ENCODE data around the gene ABCD1. TPM values are rescaled to one million over a fixed set of nuclear protein-coding genes. Genes with fewer than 3 reads are reported as not detected.

Gene ABCD1
- total RNA-seq, 2 donors from 2014 or later, result 9.7 to 97.8 TPM

DNA sequence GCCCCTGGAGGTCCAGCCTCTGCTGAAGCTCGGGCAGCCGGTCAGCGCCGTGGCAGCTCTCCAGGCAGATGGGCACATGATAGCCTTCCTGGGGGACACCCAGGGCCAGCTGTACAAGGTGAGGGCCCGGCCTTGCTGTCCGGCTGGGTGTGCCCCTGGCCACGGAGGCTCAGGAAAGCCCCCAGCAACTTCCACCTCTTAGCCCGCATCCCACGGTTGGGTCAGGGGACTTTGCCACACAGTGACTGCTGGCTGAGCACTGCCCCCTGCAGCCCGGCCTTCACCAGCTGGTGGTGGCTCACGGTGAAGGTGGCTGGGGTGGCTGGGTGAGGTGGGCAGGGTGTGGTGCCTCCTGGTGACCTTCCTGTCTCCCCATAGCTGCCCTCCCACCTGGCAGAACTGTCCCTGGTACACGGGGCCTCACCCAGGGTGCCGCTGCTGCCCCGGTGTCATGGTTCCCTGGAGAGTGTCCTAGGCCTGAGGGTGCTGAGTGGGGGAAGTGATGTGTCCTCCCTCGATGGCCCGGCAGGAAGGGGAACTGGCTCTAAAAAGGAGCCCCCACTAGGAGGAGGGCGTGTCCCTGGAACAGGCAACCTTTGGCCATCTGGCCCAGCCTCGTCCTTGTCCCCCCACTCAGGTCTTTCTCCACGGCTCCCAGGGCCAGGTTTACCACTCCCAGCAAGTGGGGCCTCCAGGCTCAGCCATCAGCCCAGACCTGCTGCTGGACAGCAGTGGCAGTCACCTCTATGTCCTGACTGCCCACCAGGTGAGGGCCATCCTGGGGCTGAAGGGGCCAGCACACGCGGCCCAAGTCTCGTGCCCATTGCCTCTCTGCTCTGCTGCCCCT lies 43.9 kb downstream of the ABCD1 start:
- 79% methylated on average over 10 of the region's 22 CpGs for WGBS
- H3K9me3 ChIP-seq, result no peaks in the 10 kb centered on the region
- no peaks in the 10 kb centered on the region for H3K4me1 ChIP-seq (replicated peaks)
- H3K27me3 ChIP-seq (replicated peaks; ENCODE audit: insufficient read depth), result no peaks in the 10 kb centered on the region
- no peak overlapping the region for H3K27ac ChIP-seq
- DNase-seq (ENCODE audit: low spot score), result no peak
- no peak overlapping the region for H3K4me3 ChIP-seq
- intact Hi-C loops (cut with DNase I), result no loop called here
- no peak for TF ChIP-seq POLR2AphosphoS5 (IDR thresholded peaks at IDR 0.05)
- no peak for TF ChIP-seq POLR2A (IDR thresholded peaks at IDR 0.05)
- TF ChIP-seq, protein P1, sequence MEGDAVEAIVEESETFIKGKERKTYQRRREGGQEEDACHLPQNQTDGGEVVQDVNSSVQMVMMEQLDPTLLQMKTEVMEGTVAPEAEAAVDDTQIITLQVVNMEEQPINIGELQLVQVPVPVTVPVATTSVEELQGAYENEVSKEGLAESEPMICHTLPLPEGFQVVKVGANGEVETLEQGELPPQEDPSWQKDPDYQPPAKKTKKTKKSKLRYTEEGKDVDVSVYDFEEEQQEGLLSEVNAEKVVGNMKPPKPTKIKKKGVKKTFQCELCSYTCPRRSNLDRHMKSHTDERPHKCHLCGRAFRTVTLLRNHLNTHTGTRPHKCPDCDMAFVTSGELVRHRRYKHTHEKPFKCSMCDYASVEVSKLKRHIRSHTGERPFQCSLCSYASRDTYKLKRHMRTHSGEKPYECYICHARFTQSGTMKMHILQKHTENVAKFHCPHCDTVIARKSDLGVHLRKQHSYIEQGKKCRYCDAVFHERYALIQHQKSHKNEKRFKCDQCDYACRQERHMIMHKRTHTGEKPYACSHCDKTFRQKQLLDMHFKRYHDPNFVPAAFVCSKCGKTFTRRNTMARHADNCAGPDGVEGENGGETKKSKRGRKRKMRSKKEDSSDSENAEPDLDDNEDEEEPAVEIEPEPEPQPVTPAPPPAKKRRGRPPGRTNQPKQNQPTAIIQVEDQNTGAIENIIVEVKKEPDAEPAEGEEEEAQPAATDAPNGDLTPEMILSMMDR (IDR thresholded peaks at IDR 0.05), result no peak
- no peaks in the 10 kb centered on the region for H3K36me3 ChIP-seq

DNA sequence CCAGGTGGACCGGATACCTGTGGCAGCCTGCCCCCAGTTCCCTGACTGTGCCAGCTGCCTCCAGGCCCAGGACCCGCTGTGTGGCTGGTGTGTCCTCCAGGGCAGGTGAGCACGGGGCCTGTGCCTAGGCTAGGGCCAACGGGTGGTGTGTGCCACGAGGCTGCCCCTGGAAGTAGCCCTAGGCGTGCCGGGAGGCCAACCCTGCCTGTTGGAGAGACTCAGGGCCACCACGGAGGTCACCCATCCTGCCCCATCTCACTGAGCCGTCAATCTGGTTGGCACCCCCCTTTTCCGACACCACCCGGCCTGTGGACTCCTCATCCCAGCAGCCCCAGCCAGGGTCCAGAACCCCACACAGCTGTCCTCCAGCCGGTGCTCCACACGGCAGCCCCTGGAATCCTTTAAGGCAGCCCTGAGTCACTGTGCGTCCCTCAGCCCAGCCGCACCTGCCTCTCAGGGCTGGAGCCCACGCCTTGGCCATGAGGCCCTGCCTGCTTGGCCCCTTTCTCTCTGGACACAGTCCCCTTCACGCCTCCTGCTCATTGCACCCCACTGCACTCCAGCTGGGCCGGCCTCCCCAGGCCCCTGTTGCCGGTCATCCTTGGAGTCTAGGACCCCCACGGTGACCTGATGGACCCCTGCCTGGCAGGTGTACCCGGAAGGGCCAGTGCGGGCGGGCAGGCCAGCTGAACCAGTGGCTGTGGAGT lies 44.7 kb downstream of the ABCD1 start:
- H3K27ac ChIP-seq, result no peak overlapping the region
- DNase-seq (ENCODE audit: low spot score), result no peak
- WGBS, result 85% methylated on average over 5 of the region's 23 CpGs
- no peaks in the 10 kb centered on the region for H3K4me1 ChIP-seq (replicated peaks)
- no peaks in the 10 kb centered on the region for H3K27me3 ChIP-seq (replicated peaks; ENCODE audit: insufficient read depth)
- TF ChIP-seq, protein P1 (IDR thresholded peaks at IDR 0.05), result no peak
- TF ChIP-seq POLR2AphosphoS5 (IDR thresholded peaks at IDR 0.05) (no peak), POLR2A (IDR thresholded peaks at IDR 0.05) (no peak)
- H3K36me3 ChIP-seq, result no peaks in the 10 kb centered on the region
- H3K4me3 ChIP-seq, result no peak overlapping the region
- intact Hi-C loops (cut with DNase I), result no loop called here
- no peaks in the 10 kb centered on the region for H3K9me3 ChIP-seq

DNA sequence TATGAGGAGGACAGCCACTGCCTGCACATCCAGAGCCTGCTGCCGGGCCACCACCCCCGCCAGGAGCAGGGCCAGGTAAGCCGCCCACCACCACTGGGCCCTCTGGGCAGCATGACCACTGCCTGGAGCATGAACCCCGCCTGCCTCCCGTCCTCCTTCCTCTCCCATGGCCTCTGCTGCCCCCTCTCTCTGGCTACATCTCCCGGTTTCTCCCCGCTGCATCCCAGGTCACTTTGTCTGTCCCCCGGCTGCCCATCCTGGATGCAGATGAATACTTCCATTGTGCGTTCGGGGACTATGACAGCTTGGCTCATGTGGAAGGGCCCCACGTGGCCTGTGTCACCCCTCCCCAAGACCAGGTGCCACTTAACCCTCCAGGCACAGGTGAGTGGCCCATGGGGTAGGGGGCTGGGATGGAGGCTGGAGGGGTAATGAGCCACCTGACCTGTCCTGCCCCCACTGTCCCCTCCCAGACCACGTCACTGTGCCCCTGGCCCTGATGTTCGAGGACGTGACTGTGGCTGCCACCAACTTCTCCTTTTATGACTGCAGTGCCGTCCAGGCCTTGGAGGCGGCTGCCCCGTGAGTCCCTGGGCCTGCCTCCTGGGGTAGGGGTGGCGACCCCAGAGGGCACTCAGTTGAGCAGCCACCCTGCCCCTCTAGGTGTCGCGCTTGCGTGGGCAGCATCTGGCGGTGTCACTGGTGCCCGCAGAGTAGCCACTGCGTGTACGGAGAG lies 45.4 kb downstream of the ABCD1 start:
- WGBS, result 80% methylated on average over 15 of the region's 25 CpGs
- no peak overlapping the region for H3K27ac ChIP-seq
- TF ChIP-seq POLR2AphosphoS5 (IDR thresholded peaks at IDR 0.05) (no peak), POLR2A (IDR thresholded peaks at IDR 0.05) (no peak)
- TF ChIP-seq, protein P1 (IDR thresholded peaks at IDR 0.05), result no peak
- no peaks in the 10 kb centered on the region for H3K36me3 ChIP-seq
- no peaks in the 10 kb centered on the region for H3K27me3 ChIP-seq (replicated peaks; ENCODE audit: insufficient read depth)
- H3K4me3 ChIP-seq, result no peak overlapping the region
- intact Hi-C loops (cut with DNase I), result no loop called here
- H3K9me3 ChIP-seq, result no peaks in the 10 kb centered on the region
- no peak for DNase-seq (ENCODE audit: low spot score)
- H3K4me1 ChIP-seq (replicated peaks), result no peaks in the 10 kb centered on the region

DNA sequence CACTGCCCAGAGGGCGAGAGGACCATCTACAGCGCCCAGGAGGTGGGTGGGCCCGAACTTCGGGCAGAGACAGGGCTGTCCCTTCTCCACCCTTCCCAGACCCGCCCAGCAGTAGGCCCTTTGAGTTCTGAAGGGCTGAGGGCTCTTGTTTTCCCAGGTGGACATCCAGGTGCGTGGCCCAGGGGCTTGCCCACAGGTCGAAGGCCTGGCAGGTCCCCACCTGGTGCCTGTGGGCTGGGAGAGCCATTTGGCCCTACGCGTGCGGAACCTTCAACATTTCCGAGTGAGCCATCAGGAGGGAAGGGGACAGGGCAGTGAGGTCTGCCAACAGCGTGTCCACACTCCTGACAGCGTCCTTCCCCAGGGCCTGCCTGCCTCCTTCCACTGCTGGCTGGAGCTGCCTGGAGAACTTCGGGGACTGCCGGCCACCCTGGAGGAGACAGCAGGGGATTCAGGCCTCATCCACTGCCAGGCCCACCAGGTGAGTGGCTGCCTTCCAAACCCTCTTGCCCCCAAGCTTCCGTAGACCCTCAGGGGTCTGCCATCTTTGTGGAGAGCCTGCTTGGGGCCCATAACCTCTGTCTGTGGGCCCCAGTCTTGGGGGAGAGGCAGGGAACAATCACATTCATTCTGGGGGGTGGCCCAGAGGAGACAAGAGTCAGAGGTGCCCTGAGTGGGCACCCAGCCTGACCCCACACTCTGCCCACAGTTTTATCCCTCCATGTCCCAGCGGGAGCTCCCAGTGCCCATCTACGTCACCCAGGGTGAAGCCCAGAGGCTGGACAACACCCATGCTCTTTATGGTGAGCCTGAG lies 46.2 kb downstream of the ABCD1 start:
- 86% methylated on average over 14 of the region's 18 CpGs for WGBS
- intact Hi-C loops (cut with DNase I), result no loop called here
- DNase-seq (ENCODE audit: low spot score), result no peak
- H3K36me3 ChIP-seq, result no peaks in the 10 kb centered on the region
- no peak overlapping the region for H3K27ac ChIP-seq
- H3K9me3 ChIP-seq, result no peaks in the 10 kb centered on the region
- H3K27me3 ChIP-seq (replicated peaks; ENCODE audit: insufficient read depth), result no peaks in the 10 kb centered on the region
- no peak overlapping the region for H3K4me3 ChIP-seq
- no peaks in the 10 kb centered on the region for H3K4me1 ChIP-seq (replicated peaks)
- TF ChIP-seq POLR2AphosphoS5 (IDR thresholded peaks at IDR 0.05), result no peak
- TF ChIP-seq, protein P1 (IDR thresholded peaks at IDR 0.05), result no peak
